Effector memory CD4-positive, alpha-beta T cell (primary cell): ENCODE data around the gene GNG7.
"Not testable (repeated sequence)": the region's sequence is repeated elsewhere in the genome, so short reads cannot be mapped to it uniquely, and the experiment has no call there.

ENCODE experiments used
- DNase-seq, 3 donors: peaks; one replicate each; pipeline ENCODE4 v3.0.0-alpha.2; 2020
- H3K27ac ChIP-seq: 2 replicates; pipeline ENCODE4 v1.7.0; 2013; ENCODE audit warnings: mild to moderate bottlenecking, low read length, moderate library complexity; ENCODE audit not compliant: insufficient read depth, poor library complexity, severe bottlenecking
- H3K27me3 ChIP-seq: replicated peaks from 2 replicates; pipeline ENCODE4 v1.7.0; 2013; ENCODE audit warnings: mild to moderate bottlenecking, low read length; ENCODE audit not compliant: insufficient read depth, control insufficient read depth, poor library complexity, severe bottlenecking
- H3K36me3 ChIP-seq: 2 replicates; pipeline ENCODE4 v1.7.0; 2013; ENCODE audit warnings: mild to moderate bottlenecking, low read length, moderate library complexity; ENCODE audit not compliant: control insufficient read depth, insufficient read depth
- H3K4me1 ChIP-seq: 2 replicates; pipeline ENCODE4 v1.7.0; 2013; ENCODE audit warnings: low read length, mild to moderate bottlenecking; ENCODE audit not compliant: control insufficient read depth, insufficient read depth, poor library complexity, severe bottlenecking
- H3K4me3 ChIP-seq: 2 replicates; pipeline ENCODE4 v1.7.0; 2013; ENCODE audit warnings: low read length, low read depth, mild to moderate bottlenecking; ENCODE audit not compliant: insufficient read depth, poor library complexity, severe bottlenecking
- H3K9me3 ChIP-seq: 2 replicates; pipeline ENCODE4 v1.7.0; 2013; ENCODE audit warnings: mild to moderate bottlenecking, low read length, moderate library complexity; ENCODE audit not compliant: control insufficient read depth

The GNG7 gene

GRCh38 chr19:2578901-2579677 lies 123.4 kb downstream of the GNG7 start:
- peak overlapping the region; percentile 12 for H3K4me3 ChIP-seq
- peaks cover 10% of the 10 kb centered on the region for H3K4me1 ChIP-seq

DNA sequence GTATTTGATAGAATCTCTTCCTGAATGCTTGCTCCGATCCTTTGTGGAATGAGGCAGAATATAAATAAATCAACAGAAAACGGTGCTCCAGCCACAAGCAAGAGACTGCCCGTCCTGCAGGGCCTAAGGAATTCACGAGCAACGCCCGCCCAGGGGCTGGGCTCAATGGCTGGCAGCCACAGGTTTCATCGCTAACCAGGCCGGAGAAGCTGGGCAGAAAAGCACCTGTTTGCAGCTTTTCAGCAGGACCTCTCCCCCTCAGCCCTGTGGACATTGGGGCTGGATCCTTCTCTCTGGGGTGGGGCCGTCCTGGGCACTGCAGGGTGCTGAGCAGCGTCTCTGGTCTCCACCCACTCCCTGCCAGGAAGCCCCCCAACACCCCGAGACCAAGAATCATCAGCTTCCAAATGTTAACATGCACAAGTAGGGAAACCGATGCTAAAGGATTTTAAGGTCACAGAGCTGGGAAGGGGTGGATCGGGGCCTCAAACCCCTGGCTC lies 124.1 kb downstream of the GNG7 start:
- H3K27me3 ChIP-seq = no peaks in the 10 kb centered on the region
- DNase-seq = no peak
- H3K4me3 ChIP-seq = no peak overlapping the region
- H3K27ac ChIP-seq = no peak overlapping the region
- H3K36me3 ChIP-seq = no peaks in the 10 kb centered on the region
- H3K9me3 ChIP-seq = peaks cover 4% of the 10 kb centered on the region
- H3K4me1 ChIP-seq = peaks cover 10% of the 10 kb centered on the region

More at GRCh38 chr19:2578901-2579677, 123.4 kb downstream of the GNG7 start:
- Histone ChIP-seq H3K27ac (no peak overlapping the region), H3K9me3 (peaks cover 4% of the 10 kb centered on the region), H3K36me3 (no peaks in the 10 kb centered on the region), H3K27me3 (no peaks in the 10 kb centered on the region)
- peak; percentile 29 to 38 (median 36) for DNase-seq

GRCh38 chr19:2577722-2578335 lies 124.7 kb downstream of the GNG7 start:
- Histone ChIP-seq H3K36me3 (no peaks in the 10 kb centered on the region), H3K27me3 (no peaks in the 10 kb centered on the region), H3K27ac (no peak overlapping the region), H3K4me3 (no peak overlapping the region), H3K9me3 (peaks cover 1% of the 10 kb centered on the region), H3K4me1 (peaks cover 10% of the 10 kb centered on the region)
- DNase-seq = no peak

DNA sequence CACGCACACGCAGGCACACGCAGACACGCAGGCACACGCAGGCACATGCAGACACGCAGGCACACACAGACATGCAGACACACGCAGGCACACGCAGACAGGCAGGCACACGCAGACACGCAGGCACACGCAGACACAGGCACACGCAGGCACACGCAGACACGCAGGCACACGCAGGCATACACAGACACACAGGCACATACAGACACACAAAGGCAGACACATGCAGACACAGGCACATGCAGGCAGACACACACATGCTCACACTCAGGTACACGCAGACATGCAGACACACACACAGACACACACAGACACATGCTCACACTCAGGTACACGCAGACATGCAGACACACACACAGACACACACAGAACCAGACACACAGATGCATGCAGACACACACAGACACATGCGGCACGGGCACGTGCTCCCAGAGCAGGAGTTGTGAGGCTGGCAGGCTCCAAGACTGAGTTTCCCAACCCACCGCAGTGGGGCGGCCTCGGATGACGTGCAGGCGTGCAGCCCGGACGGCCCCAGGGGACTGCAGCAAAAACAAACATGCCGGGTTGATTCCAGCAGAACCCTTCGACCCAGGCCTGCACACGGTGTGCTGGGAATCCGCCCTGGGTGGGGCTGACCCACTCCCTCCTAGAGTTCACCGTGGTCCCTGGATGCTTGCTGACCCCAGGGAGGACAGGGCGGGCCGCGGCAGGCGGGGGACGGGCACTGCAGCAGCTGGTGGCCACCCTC lies 126.6 kb downstream of the GNG7 start:
- peaks cover 10% of the 10 kb centered on the region for H3K4me1 ChIP-seq
- DNase-seq = no peak
- H3K27me3 ChIP-seq = no peaks in the 10 kb centered on the region
- no peak overlapping the region for H3K27ac ChIP-seq
- H3K9me3 ChIP-seq = no peaks in the 10 kb centered on the region
- H3K4me3 ChIP-seq = no peak overlapping the region
- no peaks in the 10 kb centered on the region for H3K36me3 ChIP-seq

- H3K36me3 ChIP-seq = no peaks in the 10 kb centered on the region
- no peak overlapping the region for H3K4me3 ChIP-seq
- no peak for DNase-seq
- no peaks in the 10 kb centered on the region for H3K9me3 ChIP-seq
- no peaks in the 10 kb centered on the region for H3K27me3 ChIP-seq
- no peak overlapping the region for H3K27ac ChIP-seq
- H3K4me1 ChIP-seq = peaks cover 10% of the 10 kb centered on the region
These were observed 127.4 kb downstream of the GNG7 start for GRCh38 chr19:2574971-2575630.

DNA sequence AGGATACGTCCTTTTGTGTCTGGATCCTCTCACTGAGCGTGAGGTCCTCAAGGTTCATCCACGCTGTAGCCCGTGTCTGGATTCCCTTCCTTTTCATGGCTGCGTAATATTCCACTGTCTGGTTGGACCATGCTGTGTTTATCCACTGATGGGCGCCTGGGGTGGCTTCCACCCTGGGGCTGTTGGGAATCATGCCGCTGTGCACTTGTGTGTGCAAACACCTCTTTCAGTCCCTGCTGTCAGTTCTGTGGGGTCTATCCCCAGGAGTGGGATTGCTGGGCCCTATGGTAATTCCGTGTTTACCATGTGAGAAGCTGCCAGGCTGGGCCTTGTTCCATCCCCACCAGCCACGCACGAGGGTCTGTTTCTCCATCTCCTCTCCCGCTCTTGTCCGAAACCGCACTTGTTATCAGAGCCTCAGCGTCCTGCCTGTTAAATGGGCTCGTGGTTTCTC lies 128.0 kb downstream of the GNG7 start:
- H3K4me3 ChIP-seq = no peak overlapping the region
- no peak for DNase-seq
- H3K27me3 ChIP-seq = no peaks in the 10 kb centered on the region
- no peaks in the 10 kb centered on the region for H3K9me3 ChIP-seq
- H3K27ac ChIP-seq = no peak overlapping the region
- H3K4me1 ChIP-seq = peaks cover 9% of the 10 kb centered on the region
- no peaks in the 10 kb centered on the region for H3K36me3 ChIP-seq

GRCh38 chr19:2573916-2574315 lies 128.6 kb downstream of the GNG7 start:
- no peak overlapping the region for H3K27ac ChIP-seq
- peaks cover 3% of the 10 kb centered on the region for H3K4me1 ChIP-seq
- H3K4me3 ChIP-seq = no peak overlapping the region
- no peaks in the 10 kb centered on the region for H3K9me3 ChIP-seq
- no peaks in the 10 kb centered on the region for H3K36me3 ChIP-seq
- no peaks in the 10 kb centered on the region for H3K27me3 ChIP-seq
- no peak for DNase-seq

GRCh38 chr19:2572152-2572551 lies 130.3 kb downstream of the GNG7 start:
- not testable (repeated sequence) for DNase-seq, H3K4me3 ChIP-seq, H3K27me3 ChIP-seq, H3K36me3 ChIP-seq, H3K27ac ChIP-seq, H3K4me1 ChIP-seq, H3K9me3 ChIP-seq

- Histone ChIP-seq H3K36me3 (no peaks in the 10 kb centered on the region), H3K4me1 (peaks cover 6% of the 10 kb centered on the region), H3K9me3 (no peaks in the 10 kb centered on the region), H3K27ac (no peak overlapping the region), H3K27me3 (no peaks in the 10 kb centered on the region), H3K4me3 (no peak overlapping the region)
- no peak for DNase-seq
These were observed 132.7 kb downstream of the GNG7 start for GRCh38 chr19:2569596-2570465.
